Upper lobe of left lung (tissue), 6 donors: ENCODE results near the gene CNRIP1. TPM values are rescaled to one million over a fixed set of nuclear protein-coding genes. Genes with fewer than 3 reads are reported as not detected.
"Not testable (repeated sequence)": the region's sequence is repeated elsewhere in the genome, so short reads cannot be mapped to it uniquely, and the experiment has no call there.

ENCODE experiments used
- ATAC-seq, 2 donors: fragments of 200-7000 bp; cut with Tn5 transposase; one replicate each; pipeline ENCODE4 v1.9.1; 2022; ENCODE audit warnings: mild to moderate bottlenecking in 2 of 2, moderate library complexity in 2 of 2; ENCODE audit not compliant: low FRiP score in 2 of 2
- DNase-seq, 2 donors: peaks; one replicate each; pipeline ENCODE4 v3.0.0-alpha.2; 2019 to 2020
- H3K27ac ChIP-seq, 4 donors: fragments of 200-600 bp; sonication (generic); one replicate each; pipeline ENCODE4 v1.5.1; 2016 to 2019
- H3K27me3 ChIP-seq, 4 donors: fragments of 200-600 bp; sonication (generic); one replicate each; pipeline ENCODE4 v1.5.1; 2017 to 2019
- H3K36me3 ChIP-seq, 4 donors: fragments of 200-600 bp; sonication (generic); one replicate each; pipeline ENCODE4 v1.5.1; 2016 to 2019
- H3K4me1 ChIP-seq, 4 donors: fragments of 200-600 bp; sonication (generic); one replicate each; pipeline ENCODE4 v1.5.1; 2018 to 2019
- H3K4me3 ChIP-seq, 4 donors: fragments of 200-600 bp; sonication (generic); one replicate each; pipeline ENCODE4 v1.5.1; 2017 to 2019; ENCODE audit warnings: mild to moderate bottlenecking in 2 of 4, moderate library complexity in 1 of 4
- H3K9me3 ChIP-seq, 4 donors: fragments of 200-600 bp; sonication (generic); one replicate each; pipeline ENCODE4 v1.5.1; 2018 to 2019
- EP300 ChIP-seq, 4 donors: sonication (generic); formaldehyde crosslinking; IDR thresholded peaks; one replicate each; pipeline ENCODE4 v1.5.1; 2017; ENCODE audit warnings: antibody characterized with exemption in 4 of 4, control low read depth in 2 of 4
- POLR2A ChIP-seq, 4 donors: fragments of 450-650 bp; IDR thresholded peaks; one replicate each; pipeline ENCODE4 v1.5.1; 2016 to 2017; ENCODE audit warnings: antibody characterized with exemption in 4 of 4, mild to moderate bottlenecking in 2 of 4
- POLR2AphosphoS5 ChIP-seq, 2 donors: sonication (generic); formaldehyde crosslinking; IDR thresholded peaks; one replicate each; pipeline ENCODE4 v1.5.1; 2017; ENCODE audit warnings: antibody characterized with exemption in 2 of 2
- WGBS, 2 donors: methylation state at CpG; one replicate each; pipeline ENCODE4 v1.1.5; 2017 to 2018; 5-methylcytosine and 5-hydroxymethylcytosine counted together
- total RNA-seq, 6 donors: library from RNA; depleted of rRNA in 4 of 6; stranded (reverse); fragments of >200 nt in 4 of 6; gene quantifications; one replicate each; pipeline versions ENCODE4 v1.1.0 to v1.2.1, GENCODE V29; 2016 to 2021
- TF ChIP-seq, protein P1 (sequence below), 6 experiments: fragments of 450-650 bp in 4 of 6; fragments of 200-600 bp in 2 of 6; sonication (generic) in 2 of 6; IDR thresholded peaks; one replicate each; pipeline ENCODE4 v1.5.1; 2016 to 2019; ENCODE audit warnings: antibody characterized with exemption in 6 of 6
- donor health status: DM: no; HTN: no; CAD: no; lungs with moderate emphysema.
- donor health status: DM: no; HTN: yes; CAD: no; lungs with severe emphysema.

Gene CNRIP1
- total RNA-seq, 6 donors from 2014 or later = 6.3 to 26.4 (median 10.8) TPM

DNA sequence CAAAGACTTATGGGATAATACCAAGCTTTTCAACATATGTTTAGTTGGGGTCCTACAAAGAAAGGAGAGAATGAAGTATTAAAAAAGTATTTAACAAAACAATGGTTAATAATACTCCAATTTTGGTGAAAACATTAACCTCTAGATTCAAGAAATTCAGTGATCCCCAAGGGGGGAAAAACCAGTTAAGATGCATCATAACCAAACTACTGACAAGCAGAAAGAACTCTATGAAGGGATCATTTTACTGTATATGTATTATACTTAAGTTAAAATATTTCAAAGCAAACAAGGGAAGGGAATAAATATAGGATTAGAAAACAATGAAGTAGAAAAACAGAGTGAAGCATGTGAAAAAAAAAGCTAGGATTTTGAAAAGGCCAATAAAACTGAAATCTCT, 8.7 kb downstream of the CNRIP1 start:
- ATAC-seq = no peak
- TF ChIP-seq POLR2AphosphoS5 (IDR thresholded peaks at IDR 0.05) = no peak
- no peak for TF ChIP-seq POLR2A (IDR thresholded peaks at IDR 0.05)

DNA sequence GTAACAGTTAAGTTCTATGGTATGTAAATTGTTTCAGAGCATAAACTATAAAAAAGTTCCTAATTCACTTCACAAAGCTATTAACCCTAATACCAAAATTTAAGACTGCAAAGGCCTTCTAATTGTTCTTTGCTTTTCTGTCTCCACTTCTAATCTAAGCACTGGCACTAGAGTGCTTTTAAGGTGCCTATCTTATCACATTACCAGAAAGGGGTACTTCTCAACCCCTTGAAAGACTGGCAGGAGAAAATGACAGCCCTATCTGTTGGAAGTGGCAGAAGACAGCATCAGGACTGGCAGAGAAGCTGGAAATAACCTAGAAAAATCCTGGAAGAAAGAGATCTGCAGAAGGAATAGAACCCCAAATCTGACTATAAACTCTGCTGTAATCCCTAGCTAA, 10.3 kb downstream of the CNRIP1 start:
- ATAC-seq = no peak
- H3K9me3 ChIP-seq = no peaks in the 10 kb centered on the region
- no peak overlapping the region for H3K27ac ChIP-seq
- H3K4me3 ChIP-seq = no peak overlapping the region
- H3K4me1 ChIP-seq = no peaks in the 10 kb centered on the region
- TF ChIP-seq, protein P1, sequence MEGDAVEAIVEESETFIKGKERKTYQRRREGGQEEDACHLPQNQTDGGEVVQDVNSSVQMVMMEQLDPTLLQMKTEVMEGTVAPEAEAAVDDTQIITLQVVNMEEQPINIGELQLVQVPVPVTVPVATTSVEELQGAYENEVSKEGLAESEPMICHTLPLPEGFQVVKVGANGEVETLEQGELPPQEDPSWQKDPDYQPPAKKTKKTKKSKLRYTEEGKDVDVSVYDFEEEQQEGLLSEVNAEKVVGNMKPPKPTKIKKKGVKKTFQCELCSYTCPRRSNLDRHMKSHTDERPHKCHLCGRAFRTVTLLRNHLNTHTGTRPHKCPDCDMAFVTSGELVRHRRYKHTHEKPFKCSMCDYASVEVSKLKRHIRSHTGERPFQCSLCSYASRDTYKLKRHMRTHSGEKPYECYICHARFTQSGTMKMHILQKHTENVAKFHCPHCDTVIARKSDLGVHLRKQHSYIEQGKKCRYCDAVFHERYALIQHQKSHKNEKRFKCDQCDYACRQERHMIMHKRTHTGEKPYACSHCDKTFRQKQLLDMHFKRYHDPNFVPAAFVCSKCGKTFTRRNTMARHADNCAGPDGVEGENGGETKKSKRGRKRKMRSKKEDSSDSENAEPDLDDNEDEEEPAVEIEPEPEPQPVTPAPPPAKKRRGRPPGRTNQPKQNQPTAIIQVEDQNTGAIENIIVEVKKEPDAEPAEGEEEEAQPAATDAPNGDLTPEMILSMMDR (IDR thresholded peaks at IDR 0.05) = no peak
- TF ChIP-seq POLR2A (IDR thresholded peaks at IDR 0.05) (no peak), EP300 (IDR thresholded peaks at IDR 0.05) (no peak), POLR2AphosphoS5 (IDR thresholded peaks at IDR 0.05) (no peak)
- no peaks in the 10 kb centered on the region for H3K27me3 ChIP-seq
- H3K36me3 ChIP-seq = peaks cover 0 to 5% (median 0%) of the 10 kb centered on the region in 4 donors
- no peak for DNase-seq

More for the DNA sequence above, 8.7 kb downstream of the CNRIP1 start:
- Histone ChIP-seq H3K27me3 (no peaks in the 10 kb centered on the region), H3K36me3 (peaks cover 0 to 13% (median 0%) of the 10 kb centered on the region in 4 donors), H3K9me3 (no peaks in the 10 kb centered on the region), H3K27ac (no peak overlapping the region), H3K4me1 (no peaks in the 10 kb centered on the region), H3K4me3 (no peak overlapping the region)
- DNase-seq = no peak

DNA sequence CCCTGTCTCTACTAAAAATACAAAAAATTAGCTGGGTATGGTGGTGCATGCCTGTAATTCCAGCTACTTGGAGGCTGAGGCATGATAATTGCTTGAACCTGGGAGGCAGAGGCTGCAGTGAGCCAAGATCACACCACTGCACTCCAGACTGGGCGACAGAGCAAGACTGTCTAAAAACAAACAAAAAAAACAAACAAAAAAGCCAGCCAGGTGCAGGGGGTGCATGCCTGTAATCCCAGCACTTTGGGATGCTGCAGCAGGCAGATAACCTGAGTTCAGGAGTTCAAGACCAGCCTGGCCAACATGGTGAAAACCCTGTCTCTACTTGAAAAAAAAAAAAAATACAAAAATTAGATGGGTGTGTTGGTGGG, 15.9 kb downstream of the CNRIP1 start:
- H3K4me1 ChIP-seq, ATAC-seq, H3K27ac ChIP-seq, H3K36me3 ChIP-seq, H3K27me3 ChIP-seq, H3K9me3 ChIP-seq, H3K4me3 ChIP-seq, DNase-seq: not testable (repeated sequence)
- 77% methylated on average over 1 of the region's 1 CpG for WGBS, 2 donors

DNA sequence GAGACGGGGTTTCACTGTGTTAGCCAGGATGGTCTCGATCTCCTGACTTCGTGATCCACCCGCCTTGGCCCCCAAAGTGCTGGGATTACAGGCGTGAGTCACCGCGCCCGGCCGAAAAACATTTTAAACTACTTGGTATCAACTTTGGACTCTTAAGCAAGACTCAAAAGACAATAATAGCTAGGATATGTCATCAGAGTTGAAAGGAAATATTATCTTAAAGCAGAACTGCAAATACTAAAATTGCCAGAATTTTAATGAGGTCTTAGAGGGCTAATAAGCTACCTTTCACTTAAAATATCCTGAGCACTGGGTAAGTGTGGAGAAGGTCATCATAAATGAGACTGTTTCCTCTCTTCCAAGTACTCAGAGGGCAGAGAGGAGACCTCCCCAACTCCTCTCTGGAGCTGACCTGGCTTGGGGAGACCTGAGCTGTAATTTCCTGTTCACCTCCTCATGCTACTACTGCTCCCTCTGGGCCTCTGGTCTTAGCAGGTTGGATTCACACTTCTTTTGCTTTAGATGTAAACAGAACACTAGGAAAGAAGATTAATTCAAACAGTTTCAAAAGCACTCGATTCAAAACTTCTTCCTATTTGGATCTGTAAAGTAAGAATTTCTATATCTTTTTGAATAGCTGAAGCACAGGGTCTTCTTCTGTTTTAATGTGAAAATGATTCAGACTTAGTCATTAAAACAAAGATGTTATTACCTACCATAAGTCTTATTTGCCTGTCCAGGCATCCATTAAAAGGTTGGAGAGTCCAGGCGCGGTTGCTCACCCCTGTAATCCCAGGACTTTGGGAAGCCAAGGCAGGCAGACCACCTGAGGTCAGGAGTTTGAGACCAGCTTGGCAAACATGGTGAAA, 16.5 kb downstream of the CNRIP1 start:
- no peak for ATAC-seq

DNA sequence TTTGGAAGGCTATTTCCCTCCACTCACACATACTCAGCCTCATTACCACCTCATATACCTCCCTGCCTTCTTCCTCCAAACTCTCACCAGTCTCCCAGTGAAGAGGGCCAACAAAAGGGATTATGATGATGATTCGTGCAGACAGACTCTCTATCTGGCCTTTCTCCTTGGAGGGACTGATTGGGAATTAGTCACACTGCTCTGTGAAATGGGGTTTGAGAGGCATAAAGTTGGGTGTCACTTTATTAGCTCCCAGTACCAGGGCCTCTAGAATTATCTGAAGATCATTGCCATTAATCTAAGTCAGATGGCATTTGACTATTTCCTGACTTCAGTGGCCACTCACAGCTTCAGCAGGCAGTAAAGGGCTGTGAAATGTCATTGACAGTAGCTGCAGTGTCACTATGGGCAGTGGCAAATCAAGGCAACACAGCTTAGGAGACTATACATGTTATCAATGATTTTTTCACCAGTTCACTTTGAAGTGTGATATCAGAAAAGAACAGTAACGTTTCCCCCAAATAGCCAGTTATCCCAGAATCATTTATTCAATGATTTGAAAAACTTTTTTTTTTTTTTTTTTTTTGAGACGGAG, 17.4 kb downstream of the CNRIP1 start:
- WGBS, 2 donors = 80 to 84% methylated on average over 3 of the region's 3 CpGs
- no peaks in the 10 kb centered on the region for H3K4me1 ChIP-seq
- no peaks in the 10 kb centered on the region for H3K36me3 ChIP-seq
- DNase-seq (no peak), ATAC-seq (no peak)
- TF ChIP-seq EP300 (IDR thresholded peaks at IDR 0.05) (no peak), POLR2A (IDR thresholded peaks at IDR 0.05) (no peak), POLR2AphosphoS5 (IDR thresholded peaks at IDR 0.05) (no peak)
- TF ChIP-seq, protein P1 (IDR thresholded peaks at IDR 0.05) = no peak
- no peak overlapping the region for H3K27ac ChIP-seq
- H3K9me3 ChIP-seq = no peaks in the 10 kb centered on the region
- H3K27me3 ChIP-seq = no peaks in the 10 kb centered on the region
- H3K4me3 ChIP-seq = no peak overlapping the region

More for the DNA sequence above, 16.5 kb downstream of the CNRIP1 start:
- no peak overlapping the region for H3K4me3 ChIP-seq
- no peaks in the 10 kb centered on the region for H3K27me3 ChIP-seq
- TF ChIP-seq, protein P1 (IDR thresholded peaks at IDR 0.05) = no peak
- no peak for TF ChIP-seq POLR2AphosphoS5 (IDR thresholded peaks at IDR 0.05)
- no peak for TF ChIP-seq EP300 (IDR thresholded peaks at IDR 0.05)
- TF ChIP-seq POLR2A (IDR thresholded peaks at IDR 0.05) = no peak
- H3K9me3 ChIP-seq = no peaks in the 10 kb centered on the region
- 92 to 94% methylated on average over 9 to 12 of the region's 12 CpGs for WGBS, 2 donors
- H3K36me3 ChIP-seq = no peaks in the 10 kb centered on the region
- no peak overlapping the region for H3K27ac ChIP-seq
- no peak for DNase-seq
- no peaks in the 10 kb centered on the region for H3K4me1 ChIP-seq

DNA sequence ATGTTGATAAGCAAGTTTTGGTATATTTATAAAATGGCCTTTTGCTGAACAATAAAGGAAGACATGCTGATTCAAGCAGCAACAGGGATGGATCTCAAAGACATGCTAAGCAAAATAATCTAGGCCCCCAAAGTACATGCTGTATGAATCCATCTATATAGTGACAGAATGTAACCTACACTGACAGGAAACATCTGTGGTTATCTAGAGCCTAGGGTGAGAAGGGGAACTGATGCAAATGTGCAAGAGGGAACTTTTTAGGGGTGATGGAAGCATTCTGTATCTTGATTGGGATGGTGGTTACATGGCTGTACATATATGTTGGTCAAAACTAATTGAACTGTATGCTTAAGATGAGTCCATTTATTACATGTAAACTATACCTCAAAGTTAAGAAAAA, 24.2 kb downstream of the CNRIP1 start:
- Histone ChIP-seq H3K27ac (no peak overlapping the region), H3K9me3 (no peaks in the 10 kb centered on the region), H3K36me3 (no peaks in the 10 kb centered on the region), H3K4me1 (peaks cover 0 to 17% (median 5%) of the 10 kb centered on the region in 4 donors), H3K27me3 (no peaks in the 10 kb centered on the region), H3K4me3 (no peak overlapping the region)
- TF ChIP-seq, protein P1 (IDR thresholded peaks at IDR 0.05) = no peak
- TF ChIP-seq EP300 (IDR thresholded peaks at IDR 0.05) (no peak), POLR2AphosphoS5 (IDR thresholded peaks at IDR 0.05) (no peak), POLR2A (IDR thresholded peaks at IDR 0.05) (no peak)
- ATAC-seq (no peak), DNase-seq (no peak)
